Peyer's patch (tissue), 4 donors: ENCODE measurements around the gene LGALS9C.
"Not testable (repeated sequence)": the region's sequence is repeated elsewhere in the genome, so short reads cannot be mapped to it uniquely, and the experiment has no call there.

Experiments used
- POLR2A ChIP-seq, 2 donors: fragments of 450-650 bp; IDR thresholded peaks; one replicate each; pipeline ENCODE4 v1.5.1; 2017; ENCODE audit warnings: antibody characterized with exemption in 2 of 2, mild to moderate bottlenecking in 2 of 2, moderate library complexity in 2 of 2
- TF ChIP-seq, protein P1 (sequence below), 6 experiments: fragments of 450-650 bp in 4 of 6; fragments of 200-600 bp in 2 of 6; sonication (generic) in 1 of 6; IDR thresholded peaks; one replicate each; pipeline ENCODE4 v1.5.1; 2017 to 2019; ENCODE audit warnings: antibody characterized with exemption in 6 of 6, mild to moderate bottlenecking in 3 of 6, moderate library complexity in 1 of 6

DNA sequence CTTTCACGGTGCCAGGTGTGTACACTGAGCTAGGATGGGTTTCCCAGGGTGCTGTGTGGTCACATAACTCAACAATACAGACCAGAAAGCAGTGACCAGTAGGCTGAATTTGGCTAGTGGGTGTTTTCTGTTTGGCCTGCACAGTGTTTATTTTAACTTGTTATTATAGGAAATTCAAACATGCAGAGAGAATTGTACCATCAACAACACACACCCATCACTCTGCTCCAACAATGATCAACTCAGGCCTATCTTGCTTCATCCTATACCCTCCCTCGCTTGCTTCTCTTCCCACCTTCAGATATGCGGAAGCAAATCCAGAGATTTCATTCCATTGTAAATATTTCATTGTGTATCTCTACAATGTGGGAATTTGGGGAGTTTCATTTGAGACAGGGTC is 5.2 kb downstream of the LGALS9C start:
- TF ChIP-seq, protein P1, sequence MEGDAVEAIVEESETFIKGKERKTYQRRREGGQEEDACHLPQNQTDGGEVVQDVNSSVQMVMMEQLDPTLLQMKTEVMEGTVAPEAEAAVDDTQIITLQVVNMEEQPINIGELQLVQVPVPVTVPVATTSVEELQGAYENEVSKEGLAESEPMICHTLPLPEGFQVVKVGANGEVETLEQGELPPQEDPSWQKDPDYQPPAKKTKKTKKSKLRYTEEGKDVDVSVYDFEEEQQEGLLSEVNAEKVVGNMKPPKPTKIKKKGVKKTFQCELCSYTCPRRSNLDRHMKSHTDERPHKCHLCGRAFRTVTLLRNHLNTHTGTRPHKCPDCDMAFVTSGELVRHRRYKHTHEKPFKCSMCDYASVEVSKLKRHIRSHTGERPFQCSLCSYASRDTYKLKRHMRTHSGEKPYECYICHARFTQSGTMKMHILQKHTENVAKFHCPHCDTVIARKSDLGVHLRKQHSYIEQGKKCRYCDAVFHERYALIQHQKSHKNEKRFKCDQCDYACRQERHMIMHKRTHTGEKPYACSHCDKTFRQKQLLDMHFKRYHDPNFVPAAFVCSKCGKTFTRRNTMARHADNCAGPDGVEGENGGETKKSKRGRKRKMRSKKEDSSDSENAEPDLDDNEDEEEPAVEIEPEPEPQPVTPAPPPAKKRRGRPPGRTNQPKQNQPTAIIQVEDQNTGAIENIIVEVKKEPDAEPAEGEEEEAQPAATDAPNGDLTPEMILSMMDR (IDR thresholded peaks at IDR 0.05), result not testable (repeated sequence)
- TF ChIP-seq POLR2A (IDR thresholded peaks at IDR 0.05), result not testable (repeated sequence)
